Dendritic cell treated with granulocyte-macrophage colony-stimulating factor and Interleukin-4, amounts not matched to agents 40 ng/mL and 50 ng/mL, for 4 days (primary cell): ENCODE results near the gene KCNE3.

Source experiments
- H3K27ac Mint-ChIP-seq: one replicate; pipeline ENCODE4 v1.8.0; 2022; ENCODE audit warnings: mild to moderate bottlenecking, mixed read lengths
- H3K27me3 Mint-ChIP-seq: one replicate; pipeline ENCODE4 v1.8.0; 2022; ENCODE audit warnings: mild to moderate bottlenecking, mixed read lengths
- H3K36me3 Mint-ChIP-seq: one replicate; pipeline ENCODE4 v1.8.0; 2022; ENCODE audit warnings: low read depth, mixed read lengths
- H3K4me1 Mint-ChIP-seq: one replicate; pipeline ENCODE4 v1.8.0; 2022; ENCODE audit warnings: low read depth, mixed read lengths
- H3K4me3 Mint-ChIP-seq: one replicate; pipeline ENCODE4 v1.8.0; 2022; ENCODE audit warnings: mild to moderate bottlenecking, moderate library complexity, mixed read lengths
- H3K9me3 Mint-ChIP-seq: one replicate; pipeline ENCODE4 v1.8.0; 2022; ENCODE audit warnings: mixed read lengths
- intact Hi-C: fragments of 100-400 bp; cut with micrococcal nuclease; formaldehyde crosslinking; loops from one replicate; pipeline ENCODE4 v1.15.0; 2022

KCNE3 gene

DNA sequence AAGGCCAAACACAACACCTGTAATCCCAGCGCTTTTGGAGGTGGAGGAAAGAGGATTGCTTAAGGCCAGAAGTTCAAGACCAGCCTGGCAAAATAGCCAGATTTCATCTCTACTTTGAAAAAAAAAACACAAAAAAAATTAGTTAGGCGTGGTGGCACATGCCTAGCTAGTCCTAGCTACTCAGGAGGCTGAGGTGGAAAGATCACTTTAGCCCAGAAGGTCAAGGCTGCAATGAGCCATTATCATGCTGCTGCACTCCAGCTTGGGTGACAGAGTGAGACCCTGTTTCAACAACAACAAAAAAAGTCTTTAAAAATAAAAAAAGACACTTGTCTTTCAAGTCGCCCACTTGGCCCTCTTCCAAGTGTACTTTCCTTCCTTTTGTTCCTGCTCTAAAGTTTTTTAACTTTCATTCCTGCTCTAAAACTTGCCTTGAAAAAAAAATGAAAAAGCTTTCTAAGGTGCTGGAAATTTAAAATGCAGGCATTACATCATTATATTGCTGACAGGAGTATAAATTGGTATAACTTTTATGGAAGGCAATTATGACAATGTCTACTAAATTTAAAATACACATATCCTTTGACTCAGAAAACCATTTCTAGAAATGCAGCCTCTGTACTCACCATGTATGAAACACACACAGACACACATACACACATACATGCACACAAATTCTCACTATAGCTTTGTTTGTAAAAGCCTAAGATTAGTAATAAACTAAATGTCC lies 13.5 kb upstream of the KCNE3 start:
- intact Hi-C loops: no loop called here

DNA sequence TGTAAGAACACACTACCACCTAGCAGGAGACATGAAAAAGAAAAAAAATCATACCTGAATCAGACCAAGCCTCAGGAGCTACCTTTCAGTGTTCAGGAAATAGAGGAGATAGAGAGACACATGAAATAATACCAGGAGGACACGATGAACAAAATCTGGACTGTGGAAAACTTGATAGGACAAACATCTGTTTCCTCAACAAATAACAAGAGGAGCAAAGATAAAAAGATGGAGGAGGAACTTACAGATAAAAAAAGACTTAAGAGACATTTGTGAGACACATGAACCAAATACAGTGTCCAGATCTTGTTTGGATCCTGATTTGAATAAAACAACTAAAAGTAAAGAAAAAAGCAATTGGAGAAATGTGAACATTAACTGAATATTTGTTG lies 12.4 kb upstream of the KCNE3 start:
- intact Hi-C loops: no loop called here
- no peaks in the 10 kb centered on the region for H3K27me3 Mint-ChIP-seq
- H3K36me3 Mint-ChIP-seq: no peaks in the 10 kb centered on the region
- H3K4me3 Mint-ChIP-seq: no peak overlapping the region
- no peaks in the 10 kb centered on the region for H3K9me3 Mint-ChIP-seq
- no peak overlapping the region for H3K27ac Mint-ChIP-seq
- H3K4me1 Mint-ChIP-seq: peaks cover 24% of the 10 kb centered on the region

More for the DNA sequence above, 13.5 kb upstream of the KCNE3 start:
- Mint-ChIP-seq H3K27me3 (no peaks in the 10 kb centered on the region), H3K27ac (no peak overlapping the region), H3K4me3 (no peak overlapping the region), H3K9me3 (no peaks in the 10 kb centered on the region), H3K4me1 (peaks cover 20% of the 10 kb centered on the region), H3K36me3 (no peaks in the 10 kb centered on the region)

DNA sequence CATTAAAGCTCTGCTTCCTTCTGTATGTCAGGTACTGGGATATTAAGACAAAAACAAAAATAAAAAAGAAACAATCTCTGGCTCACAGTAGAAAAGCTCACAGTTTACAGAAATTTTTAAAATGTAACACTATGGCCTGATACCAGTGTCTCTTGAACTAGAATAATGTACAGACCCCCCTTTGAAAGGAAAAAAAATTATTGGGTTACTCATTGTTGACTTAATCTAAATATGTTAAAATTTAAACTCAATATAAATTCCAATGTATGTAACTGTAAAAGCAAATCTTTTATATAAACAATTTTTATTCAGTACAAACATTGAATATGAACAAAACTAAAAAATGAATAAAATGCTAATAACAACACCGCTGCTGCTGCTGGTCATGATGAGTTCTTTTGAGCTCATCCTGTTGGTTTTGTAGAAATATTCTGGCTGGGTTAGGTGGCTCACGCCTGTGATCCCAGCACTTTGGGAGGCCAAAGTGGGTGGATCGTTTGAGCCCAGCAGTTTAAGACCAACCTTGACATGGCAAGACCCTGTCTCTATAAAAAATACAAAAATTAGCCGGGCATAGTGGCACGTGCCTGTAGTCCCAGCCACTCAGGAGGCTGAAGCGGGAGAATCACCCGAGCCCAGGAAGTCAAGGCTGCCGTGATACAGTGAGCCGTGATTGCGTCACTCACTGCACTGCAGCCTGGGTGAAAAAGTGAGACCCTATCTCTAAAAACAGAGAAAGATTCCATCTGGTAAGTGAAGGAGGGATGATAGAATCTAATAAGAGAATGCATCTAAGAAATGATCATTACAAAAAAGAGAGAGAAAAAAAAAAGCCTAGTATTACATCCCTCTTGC lies 11.8 kb upstream of the KCNE3 start:
- H3K27ac Mint-ChIP-seq: no peak overlapping the region
- no peaks in the 10 kb centered on the region for H3K36me3 Mint-ChIP-seq
- H3K27me3 Mint-ChIP-seq: no peaks in the 10 kb centered on the region
- no peaks in the 10 kb centered on the region for H3K9me3 Mint-ChIP-seq
- intact Hi-C loops: no loop called here
- no peak overlapping the region for H3K4me3 Mint-ChIP-seq
- H3K4me1 Mint-ChIP-seq: peaks cover 26% of the 10 kb centered on the region

DNA sequence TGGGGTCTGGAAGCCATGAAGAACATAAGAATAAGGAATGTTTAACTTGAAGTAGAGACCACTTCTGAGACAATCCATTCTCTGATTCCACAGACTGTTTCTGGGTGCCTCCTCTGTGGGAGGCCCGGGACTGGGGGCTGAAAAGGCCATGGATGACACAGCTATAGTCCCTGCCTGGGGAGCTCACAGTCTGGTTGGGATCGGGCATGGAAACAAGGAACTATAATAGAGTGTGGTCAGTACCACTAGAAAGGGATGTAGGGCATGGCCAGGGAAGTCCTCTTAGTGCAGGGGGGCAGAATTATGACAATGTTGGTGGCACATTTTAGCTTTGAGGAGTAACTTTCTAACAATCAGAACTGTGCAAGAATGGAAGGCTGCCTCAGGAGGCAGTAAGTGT lies 9.2 kb upstream of the KCNE3 start:
- H3K9me3 Mint-ChIP-seq: no peaks in the 10 kb centered on the region

DNA sequence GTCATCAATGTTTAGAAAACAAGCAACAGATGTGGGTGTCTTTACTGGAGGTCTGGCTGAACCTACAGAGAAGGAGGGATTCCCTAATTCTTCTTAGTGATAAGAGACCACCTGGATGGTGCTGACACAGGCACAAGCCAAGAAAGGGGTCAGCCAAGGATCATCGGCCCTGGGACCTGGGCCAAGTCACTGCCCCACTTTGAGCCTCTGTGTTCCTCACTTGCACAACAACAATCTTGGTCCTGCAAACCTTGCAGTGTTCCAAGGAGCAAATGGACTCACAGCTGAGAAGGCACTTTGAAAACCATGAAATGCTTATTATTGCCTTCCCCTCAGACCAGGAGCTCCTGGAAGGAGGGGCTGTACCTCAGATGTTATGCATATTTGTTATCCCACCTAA lies 7.0 kb upstream of the KCNE3 start:
- peaks cover 52% of the 10 kb centered on the region for H3K4me1 Mint-ChIP-seq
- intact Hi-C loops: no loop called here
- no peaks in the 10 kb centered on the region for H3K9me3 Mint-ChIP-seq
- H3K4me3 Mint-ChIP-seq: no peak overlapping the region
- no peaks in the 10 kb centered on the region for H3K36me3 Mint-ChIP-seq
- H3K27me3 Mint-ChIP-seq: no peaks in the 10 kb centered on the region
- peak overlapping the region; percentile 42 for H3K27ac Mint-ChIP-seq

More for the DNA sequence above, 9.2 kb upstream of the KCNE3 start:
- no peaks in the 10 kb centered on the region for H3K36me3 Mint-ChIP-seq
- H3K27ac Mint-ChIP-seq: peak overlapping the region; percentile 2
- H3K4me3 Mint-ChIP-seq: no peak overlapping the region
- H3K27me3 Mint-ChIP-seq: no peaks in the 10 kb centered on the region
- peaks cover 52% of the 10 kb centered on the region for H3K4me1 Mint-ChIP-seq
- intact Hi-C loops: no loop called here

DNA sequence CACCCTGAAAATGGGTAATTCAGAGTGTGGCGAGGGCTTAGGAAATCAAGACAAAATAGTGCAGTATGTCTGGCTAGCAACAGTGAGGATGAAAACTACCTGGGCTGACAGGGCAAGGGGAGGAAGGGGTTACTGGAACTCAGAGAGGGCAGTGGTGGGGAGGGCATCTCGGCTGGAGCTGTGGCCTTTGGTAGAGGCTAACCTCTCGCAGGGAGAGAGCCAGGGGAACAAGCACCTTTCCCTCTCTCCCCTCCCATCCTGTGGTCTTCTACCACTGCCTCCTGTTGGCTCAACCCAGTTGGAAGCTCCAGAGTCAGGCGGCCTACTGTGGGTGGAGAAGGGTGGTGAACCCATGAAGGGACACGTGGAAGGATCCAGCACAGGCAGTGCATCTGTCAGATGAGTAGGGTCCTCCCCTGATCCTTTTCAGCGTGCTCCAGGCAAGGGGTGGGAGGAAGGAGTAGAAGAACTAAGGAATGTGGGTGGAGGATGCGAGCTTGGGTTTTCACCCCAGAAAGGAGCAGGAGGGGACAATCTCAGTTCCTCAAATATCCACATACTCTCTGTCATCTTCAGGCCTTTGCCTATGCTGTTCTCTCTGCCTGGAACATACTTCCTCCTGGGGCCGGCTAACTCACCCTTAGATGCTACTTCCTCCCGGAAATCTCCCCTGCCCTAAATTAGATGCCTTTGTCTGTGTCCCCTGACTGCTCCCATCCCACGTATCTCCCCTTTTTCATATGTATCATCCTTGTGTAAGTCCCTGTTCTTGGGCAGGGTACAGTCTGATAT lies 6.2 kb upstream of the KCNE3 start:
- peak overlapping the region; percentile 42 for H3K27ac Mint-ChIP-seq
- no peaks in the 10 kb centered on the region for H3K27me3 Mint-ChIP-seq
- no peak overlapping the region for H3K4me3 Mint-ChIP-seq
- H3K9me3 Mint-ChIP-seq: no peaks in the 10 kb centered on the region
- intact Hi-C loops: no loop called here
- H3K36me3 Mint-ChIP-seq: no peaks in the 10 kb centered on the region
- H3K4me1 Mint-ChIP-seq: peaks cover 56% of the 10 kb centered on the region

DNA sequence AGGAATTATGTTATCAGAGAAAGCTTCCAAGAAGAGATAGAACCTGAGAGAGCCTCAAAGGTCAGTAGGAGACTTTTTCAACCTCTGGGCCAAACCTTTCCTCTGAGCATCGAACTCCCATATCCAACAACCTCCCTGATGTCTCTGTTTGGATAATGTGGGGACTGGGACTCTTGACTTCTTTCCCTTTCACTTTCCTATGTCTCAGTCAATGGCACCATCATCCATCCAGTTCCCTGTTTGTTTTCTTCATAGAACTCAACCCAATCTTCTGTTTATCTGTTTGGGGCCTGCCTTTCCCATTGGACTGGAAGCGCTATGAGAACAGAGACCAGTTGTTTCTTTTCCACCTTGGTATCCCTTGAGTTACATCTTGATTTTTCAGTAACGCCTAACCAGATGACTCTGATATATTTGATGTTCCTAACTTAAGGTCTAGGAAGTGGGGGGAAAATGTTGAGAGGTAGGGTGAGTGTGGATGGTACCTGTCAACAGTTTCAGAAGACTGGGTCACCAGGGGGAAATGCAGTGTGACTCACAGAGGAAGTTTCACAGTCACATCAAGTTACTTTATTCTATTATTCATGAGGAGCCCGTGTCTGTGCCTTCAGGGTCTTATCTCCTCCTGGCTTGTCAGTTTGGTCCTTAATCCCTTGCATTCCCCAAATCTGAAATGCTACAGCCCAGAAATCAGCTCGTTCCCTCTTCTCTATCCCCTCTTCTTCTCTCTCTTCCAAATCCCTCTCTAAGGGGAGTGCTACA lies 4.5 kb upstream of the KCNE3 start:
- H3K9me3 Mint-ChIP-seq: no peaks in the 10 kb centered on the region
- no peaks in the 10 kb centered on the region for H3K36me3 Mint-ChIP-seq
- peaks cover 69% of the 10 kb centered on the region for H3K4me1 Mint-ChIP-seq
- intact Hi-C loops: no loop called here
- H3K27ac Mint-ChIP-seq: no peak overlapping the region
- no peak overlapping the region for H3K4me3 Mint-ChIP-seq
- H3K27me3 Mint-ChIP-seq: no peaks in the 10 kb centered on the region

DNA sequence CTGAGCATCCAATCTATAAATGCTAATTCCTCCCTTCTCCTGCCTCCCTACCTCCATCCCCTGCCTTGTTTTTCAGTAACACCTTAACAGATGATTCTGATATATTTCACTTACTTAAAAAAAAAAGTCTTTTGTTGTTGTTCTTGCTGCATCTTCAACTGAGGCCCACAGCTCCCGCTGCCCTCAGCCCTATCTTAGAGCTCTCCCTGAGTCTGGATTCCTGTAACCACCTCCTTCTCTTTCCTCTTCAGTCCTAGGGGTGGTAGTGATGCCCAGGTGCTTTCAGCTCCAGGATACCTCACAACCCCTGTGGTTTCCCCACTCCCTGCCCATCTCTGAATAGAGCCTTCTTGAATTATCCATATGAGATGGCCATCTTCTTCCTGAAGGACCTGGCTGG lies 3.7 kb upstream of the KCNE3 start:
- no peaks in the 10 kb centered on the region for H3K27me3 Mint-ChIP-seq
- H3K9me3 Mint-ChIP-seq: no peaks in the 10 kb centered on the region
- intact Hi-C loops: no loop called here
- H3K27ac Mint-ChIP-seq: peak overlapping the region; percentile 21
- H3K4me3 Mint-ChIP-seq: no peak overlapping the region
- no peaks in the 10 kb centered on the region for H3K36me3 Mint-ChIP-seq
- H3K4me1 Mint-ChIP-seq: peaks cover 69% of the 10 kb centered on the region

DNA sequence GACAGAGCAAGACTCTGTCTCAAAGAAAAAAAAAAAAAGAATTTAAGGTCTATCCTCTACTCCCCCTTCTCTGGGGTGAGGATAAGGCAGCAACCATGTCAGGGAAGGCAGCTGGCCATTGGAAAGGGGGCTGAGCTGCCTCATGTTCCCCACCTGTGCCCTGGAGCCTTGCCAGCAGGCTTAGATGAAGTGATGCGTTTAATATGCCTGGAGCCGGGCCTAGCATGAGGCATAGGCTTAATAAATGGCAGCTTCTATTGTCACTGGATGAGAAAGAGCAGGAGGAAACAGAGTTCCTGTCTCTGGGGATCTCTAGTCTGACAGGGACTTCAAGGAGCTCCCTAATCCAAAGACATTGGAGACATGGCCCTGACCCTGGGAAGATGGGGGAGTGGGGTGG lies 3.2 kb upstream of the KCNE3 start:
- intact Hi-C loops: no loop called here
- Mint-ChIP-seq H3K27me3 (no peaks in the 10 kb centered on the region), H3K36me3 (no peaks in the 10 kb centered on the region), H3K27ac (no peak overlapping the region), H3K4me1 (peaks cover 69% of the 10 kb centered on the region), H3K9me3 (no peaks in the 10 kb centered on the region), H3K4me3 (no peak overlapping the region)

DNA sequence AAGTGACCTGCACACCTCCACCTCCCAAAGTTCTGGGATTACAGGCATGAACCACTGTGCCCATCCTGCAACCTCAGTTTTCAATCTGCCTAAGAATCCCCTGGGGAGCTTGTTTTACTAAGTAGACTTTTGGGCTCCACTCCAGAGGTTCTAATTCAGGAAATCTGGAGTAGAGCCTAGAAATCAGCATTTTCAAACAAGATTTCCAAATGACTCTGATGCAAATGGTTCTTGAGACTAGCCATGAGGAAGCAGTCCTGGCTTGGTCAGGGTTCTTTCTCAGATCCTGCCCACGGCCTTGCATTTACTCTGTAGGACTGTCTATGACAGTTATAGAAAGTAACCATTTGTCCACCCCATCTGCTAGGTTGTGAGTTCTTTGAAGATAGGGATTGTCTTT lies 1.6 kb upstream of the KCNE3 start:
- peaks cover 4% of the 10 kb centered on the region for H3K36me3 Mint-ChIP-seq

DNA sequence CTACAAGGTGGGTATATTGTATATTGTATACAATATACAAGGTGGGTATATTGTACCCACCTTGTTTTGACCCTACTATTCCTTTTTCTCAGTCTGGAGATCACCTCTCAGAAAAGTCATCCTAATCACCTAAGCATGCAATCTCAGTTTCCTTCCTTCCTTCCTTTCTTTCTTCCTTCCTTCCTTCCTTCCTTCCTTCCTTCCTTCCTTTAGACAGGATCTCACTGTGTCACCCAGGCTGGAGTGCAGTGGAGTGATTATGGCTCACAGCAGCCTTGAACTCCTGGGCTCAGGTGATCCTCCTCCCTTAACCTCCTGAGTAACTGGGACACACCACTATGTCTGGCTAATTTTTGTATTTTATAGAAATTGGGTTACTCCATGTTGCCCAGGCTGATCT lies 1.2 kb upstream of the KCNE3 start:
- intact Hi-C loops: no loop called here
- H3K9me3 Mint-ChIP-seq: no peaks in the 10 kb centered on the region
- no peak overlapping the region for H3K4me3 Mint-ChIP-seq
- no peaks in the 10 kb centered on the region for H3K27me3 Mint-ChIP-seq
- peaks cover 8% of the 10 kb centered on the region for H3K36me3 Mint-ChIP-seq
- H3K4me1 Mint-ChIP-seq: peaks cover 80% of the 10 kb centered on the region
- H3K27ac Mint-ChIP-seq: peak overlapping the region; percentile 44

More for the DNA sequence above, 1.6 kb upstream of the KCNE3 start:
- H3K4me3 Mint-ChIP-seq: no peak overlapping the region
- no peaks in the 10 kb centered on the region for H3K27me3 Mint-ChIP-seq
- H3K27ac Mint-ChIP-seq: peak overlapping the region; percentile 44
- no peaks in the 10 kb centered on the region for H3K9me3 Mint-ChIP-seq
- intact Hi-C loops: no loop called here
- H3K4me1 Mint-ChIP-seq: peaks cover 80% of the 10 kb centered on the region

DNA sequence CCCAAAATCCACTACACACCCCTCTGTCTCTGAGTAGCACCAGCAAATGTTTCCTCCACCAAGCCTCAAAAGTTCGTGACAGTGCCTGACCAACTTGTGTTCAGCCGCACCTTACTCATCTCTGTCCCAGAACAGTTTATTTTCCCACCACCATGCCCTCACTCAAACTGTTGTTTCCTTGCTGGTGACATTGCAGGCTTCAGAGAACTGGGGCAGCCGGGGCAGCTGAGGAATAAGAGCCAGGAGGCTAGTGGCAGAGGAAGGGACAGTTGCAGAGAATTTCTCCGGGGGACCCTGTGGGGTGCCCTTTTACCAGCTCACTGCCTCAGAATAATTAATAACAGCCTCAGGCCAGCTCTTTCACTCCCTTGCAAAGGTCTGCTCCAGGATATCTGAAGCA lies 709 bp upstream of the KCNE3 start:
- intact Hi-C loops: no loop called here
- Mint-ChIP-seq H3K27ac (peak overlapping the region; percentile 90), H3K27me3 (no peaks in the 10 kb centered on the region), H3K36me3 (peaks cover 8% of the 10 kb centered on the region), H3K4me3 (peak overlapping the region; percentile 81), H3K4me1 (peaks cover 80% of the 10 kb centered on the region), H3K9me3 (no peaks in the 10 kb centered on the region)

DNA sequence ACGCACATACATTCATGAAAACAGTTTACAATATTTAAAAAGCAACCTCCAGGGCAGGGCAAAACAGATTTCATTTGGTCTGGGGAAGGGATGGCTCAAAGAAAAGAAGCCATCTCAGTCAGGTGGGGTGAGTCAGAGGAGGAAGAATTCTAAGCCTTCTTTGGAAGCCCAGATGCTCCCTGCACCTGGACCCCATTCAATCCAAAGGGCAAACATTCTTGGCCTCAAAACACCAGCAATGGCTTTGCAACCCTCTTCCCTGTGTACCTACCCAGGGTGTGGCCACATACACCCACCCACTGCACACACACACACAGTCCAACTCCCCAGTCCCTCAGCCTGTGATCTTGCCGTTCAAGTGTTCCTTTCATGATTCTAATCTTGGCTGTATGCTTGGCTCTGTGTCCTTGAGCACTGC lies 2.0 kb downstream of the KCNE3 start:
- Mint-ChIP-seq H3K9me3 (no peaks in the 10 kb centered on the region), H3K27me3 (no peaks in the 10 kb centered on the region), H3K36me3 (peaks cover 8% of the 10 kb centered on the region), H3K4me1 (peaks cover 68% of the 10 kb centered on the region), H3K27ac (peak overlapping the region; percentile 45), H3K4me3 (no peak overlapping the region)
- intact Hi-C loops: no loop called here
